ENCODE measurements around the gene XCL1. TPM values are rescaled to one million over a fixed set of nuclear protein-coding genes. Genes with fewer than 3 reads are reported as not detected.

Gene XCL1
- total RNA-seq, 4 donors from 2014 or later, result 0.25 TPM; not detected in 3

GRCh38 chr1:168614235-168614634, 37.8 kb downstream of the XCL1 start:
- 69 to 74% methylated on average over 8 of the region's 8 CpGs for WGBS, 2 donors

DNA sequence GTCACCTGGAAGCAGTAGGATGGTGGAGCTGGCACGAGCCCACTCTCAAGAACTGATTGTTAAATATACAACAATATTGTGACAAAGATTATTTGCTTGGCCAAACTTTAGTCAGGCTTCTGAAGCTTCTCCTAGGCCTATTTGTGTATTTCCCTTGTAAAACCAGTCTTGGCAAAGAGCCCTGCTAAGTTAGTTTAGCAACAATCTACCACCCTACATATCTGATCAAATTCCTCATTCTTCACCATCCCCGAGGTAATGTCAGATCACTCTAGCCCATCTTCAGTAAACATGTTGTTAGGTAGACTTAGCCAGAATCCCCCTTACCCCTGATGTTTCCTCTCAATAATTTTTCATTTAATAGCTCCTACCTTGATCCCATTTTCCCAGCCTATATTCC, 39.6 kb downstream of the XCL1 start:
- no peak for DNase-seq (ENCODE audit: low spot score in 2 of 2)
- TF ChIP-seq, protein P1, sequence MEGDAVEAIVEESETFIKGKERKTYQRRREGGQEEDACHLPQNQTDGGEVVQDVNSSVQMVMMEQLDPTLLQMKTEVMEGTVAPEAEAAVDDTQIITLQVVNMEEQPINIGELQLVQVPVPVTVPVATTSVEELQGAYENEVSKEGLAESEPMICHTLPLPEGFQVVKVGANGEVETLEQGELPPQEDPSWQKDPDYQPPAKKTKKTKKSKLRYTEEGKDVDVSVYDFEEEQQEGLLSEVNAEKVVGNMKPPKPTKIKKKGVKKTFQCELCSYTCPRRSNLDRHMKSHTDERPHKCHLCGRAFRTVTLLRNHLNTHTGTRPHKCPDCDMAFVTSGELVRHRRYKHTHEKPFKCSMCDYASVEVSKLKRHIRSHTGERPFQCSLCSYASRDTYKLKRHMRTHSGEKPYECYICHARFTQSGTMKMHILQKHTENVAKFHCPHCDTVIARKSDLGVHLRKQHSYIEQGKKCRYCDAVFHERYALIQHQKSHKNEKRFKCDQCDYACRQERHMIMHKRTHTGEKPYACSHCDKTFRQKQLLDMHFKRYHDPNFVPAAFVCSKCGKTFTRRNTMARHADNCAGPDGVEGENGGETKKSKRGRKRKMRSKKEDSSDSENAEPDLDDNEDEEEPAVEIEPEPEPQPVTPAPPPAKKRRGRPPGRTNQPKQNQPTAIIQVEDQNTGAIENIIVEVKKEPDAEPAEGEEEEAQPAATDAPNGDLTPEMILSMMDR (IDR thresholded peaks at IDR 0.05), result no peak
- TF ChIP-seq POLR2A (IDR thresholded peaks at IDR 0.05), result no peak
- H3K4me3 ChIP-seq (ENCODE audit: low read depth, poor library complexity, severe bottlenecking), result no peak overlapping the region
- WGBS, 2 donors, result 47 to 78% methylated on average over 2 of the region's 2 CpGs
- intact Hi-C loops (cut with DNase I; ENCODE audit: low total_unique reads), result no loop called here

More at GRCh38 chr1:168614235-168614634, 37.8 kb downstream of the XCL1 start:
- H3K4me3 ChIP-seq (ENCODE audit: low read depth, poor library complexity, severe bottlenecking), result no peak overlapping the region
- intact Hi-C loops (cut with DNase I; ENCODE audit: low total_unique reads), result no loop called here
- no peak for DNase-seq (ENCODE audit: low spot score in 2 of 2)
- TF ChIP-seq, protein P1 (IDR thresholded peaks at IDR 0.05), result no peak
- no peak for TF ChIP-seq POLR2A (IDR thresholded peaks at IDR 0.05)

GRCh38 chr1:168617974-168618750, 41.8 kb downstream of the XCL1 start:
- H3K4me3 ChIP-seq (ENCODE audit: low read depth, poor library complexity, severe bottlenecking), result no peak overlapping the region
- intact Hi-C loops (cut with DNase I; ENCODE audit: low total_unique reads), result no loop called here
- no peak for TF ChIP-seq POLR2A (IDR thresholded peaks at IDR 0.05)
- TF ChIP-seq, protein P1 (IDR thresholded peaks at IDR 0.05), result no peak
- 73 to 88% methylated on average over 5 of the region's 5 CpGs for WGBS, 2 donors
- DNase-seq (ENCODE audit: low spot score in 2 of 2), result no peak

GRCh38 chr1:168618886-168619285, 42.5 kb downstream of the XCL1 start:
- DNase-seq (ENCODE audit: low spot score in 2 of 2), result no peak
- no peak overlapping the region for H3K4me3 ChIP-seq (ENCODE audit: low read depth, poor library complexity, severe bottlenecking)
- TF ChIP-seq, protein P1 (IDR thresholded peaks at IDR 0.05), result no peak
- TF ChIP-seq POLR2A (IDR thresholded peaks at IDR 0.05), result no peak
- intact Hi-C loops (cut with DNase I; ENCODE audit: low total_unique reads), result no loop called here
- whole genome bisulfite sequencing, 2 donors, result 66 to 67% methylated on average over 2 of the region's 2 CpGs

GRCh38 chr1:168621356-168621755, 45.0 kb downstream of the XCL1 start:
- DNase-seq (ENCODE audit: low spot score in 2 of 2), result no peak
- intact Hi-C loops (cut with DNase I; ENCODE audit: low total_unique reads), result no loop called here
- no peak overlapping the region for H3K4me3 ChIP-seq (ENCODE audit: low read depth, poor library complexity, severe bottlenecking)
- WGBS, 2 donors, result 55 to 81% methylated on average over 1 of the region's 1 CpG
- TF ChIP-seq, protein P1 (IDR thresholded peaks at IDR 0.05), result no peak
- TF ChIP-seq POLR2A (IDR thresholded peaks at IDR 0.05), result no peak

Data from lower leg skin (tissue), 4 donors.